Stimulated activated CD4-positive, alpha-beta T cell treated with anti-CD3 and anti-CD28 coated beads, Interleukin-15, amount 100 ng/mL, for 1 hour (primary cell): ENCODE measurements around the gene ADGRF4.

Experiments used
- DNase-seq, 2 donors: peaks; one replicate each; pipeline ENCODE4 v3.0.0-alpha.2; 2020; ENCODE audit warnings: low read depth in 1 of 2, low spot score in 1 of 2

Gene ADGRF4

GRCh38 chr6:47681201-47681990, 17.0 kb upstream of the ADGRF4 start:
- DNase-seq, result no peak

GRCh38 chr6:47686411-47686810, 12.0 kb upstream of the ADGRF4 start:
- DNase-seq, result no peak

GRCh38 chr6:47687432-47687831, 10.9 kb upstream of the ADGRF4 start:
- no peak for DNase-seq

GRCh38 chr6:47690214-47690613, 8.2 kb upstream of the ADGRF4 start:
- no peak for DNase-seq

- DNase-seq, result no peak
These were observed 7.6 kb upstream of the ADGRF4 start for GRCh38 chr6:47690791-47691190.

- DNase-seq, result no peak
These were observed 455 bp upstream of the ADGRF4 start for GRCh38 chr6:47697925-47698324.

GRCh38 chr6:47700053-47700452, 1.7 kb downstream of the ADGRF4 start:
- DNase-seq, result no peak

GRCh38 chr6:47700596-47700995, 2.2 kb downstream of the ADGRF4 start:
- DNase-seq, result no peak

GRCh38 chr6:47701363-47701762, 3.0 kb downstream of the ADGRF4 start:
- no peak for DNase-seq

- no peak for DNase-seq
These were observed 10.8 kb downstream of the ADGRF4 start for GRCh38 chr6:47709160-47709559.

GRCh38 chr6:47710295-47710694, 11.9 kb downstream of the ADGRF4 start:
- no peak for DNase-seq

- no peak for DNase-seq
These were observed 14.8 kb downstream of the ADGRF4 start for GRCh38 chr6:47713200-47713599.

- DNase-seq, result no peak
These were observed 16.4 kb downstream of the ADGRF4 start for GRCh38 chr6:47714802-47715201.

GRCh38 chr6:47715782-47716181, 17.4 kb downstream of the ADGRF4 start:
- no peak for DNase-seq

GRCh38 chr6:47716207-47716606, 17.8 kb downstream of the ADGRF4 start:
- DNase-seq, result no peak

- no peak for DNase-seq
These were observed 20.2 kb downstream of the ADGRF4 start for GRCh38 chr6:47718571-47718970.

- DNase-seq, result no peak
These were observed 22.8 kb downstream of the ADGRF4 start for GRCh38 chr6:47721189-47721588.

GRCh38 chr6:47722194-47722593, 23.8 kb downstream of the ADGRF4 start:
- no peak for DNase-seq

- DNase-seq, result no peak
These were observed 25.9 kb downstream of the ADGRF4 start for GRCh38 chr6:47724300-47724699.

- no peak for DNase-seq
These were observed 29.0 kb downstream of the ADGRF4 start for GRCh38 chr6:47727391-47727790.

GRCh38 chr6:47729019-47729418, 30.6 kb downstream of the ADGRF4 start:
- no peak for DNase-seq

GRCh38 chr6:47729457-47729856, 31.1 kb downstream of the ADGRF4 start:
- no peak for DNase-seq

- no peak for DNase-seq
These were observed 35.6 kb downstream of the ADGRF4 start for GRCh38 chr6:47733879-47734558.
